Ovary (tissue), 3 donors: ENCODE measurements around the gene CCS.

Source experiments
- EP300 ChIP-seq: sonication (generic); formaldehyde crosslinking; IDR thresholded peaks from one replicate; pipeline ENCODE4 v1.6.1; 2017; ENCODE audit warnings: antibody characterized with exemption
- POLR2A ChIP-seq: fragments of 450-650 bp; IDR thresholded peaks from one replicate; pipeline ENCODE4 v1.6.1; 2017; ENCODE audit warnings: antibody characterized with exemption, mild to moderate bottlenecking, moderate library complexity
- TF ChIP-seq, protein P1 (sequence below), 3 donors: fragments of 450-650 bp in 2 of 3; fragments of 200-600 bp in 1 of 3; IDR thresholded peaks; one replicate each; pipeline versions ENCODE4 v1.5.1 to v1.8.0; 2016 to 2022; ENCODE audit warnings: antibody characterized with exemption in 3 of 3, mild to moderate bottlenecking in 1 of 3
- donor health status: DM: no; HTN: no; CAD: no.

DNA sequence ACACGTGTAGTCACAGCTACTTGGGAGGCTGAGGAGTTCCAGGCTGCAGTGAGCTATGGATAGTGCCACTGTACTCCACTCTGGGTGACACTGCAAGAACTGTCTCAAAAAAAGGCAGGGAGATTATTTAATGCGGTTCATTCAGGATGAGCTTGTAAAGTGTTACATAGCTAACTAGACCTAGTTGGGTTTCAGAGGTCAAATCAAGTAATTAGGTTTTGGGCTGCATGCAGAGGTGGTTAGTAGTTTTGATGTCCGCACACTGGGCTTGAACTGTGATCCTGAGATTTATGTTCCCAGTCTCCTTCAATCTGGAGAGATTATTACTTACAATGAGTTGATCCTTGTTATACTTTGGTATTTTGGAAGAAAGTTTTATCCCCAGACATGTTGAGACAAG lies 43.4 kb downstream of the CCS start:
- TF ChIP-seq, protein P1, sequence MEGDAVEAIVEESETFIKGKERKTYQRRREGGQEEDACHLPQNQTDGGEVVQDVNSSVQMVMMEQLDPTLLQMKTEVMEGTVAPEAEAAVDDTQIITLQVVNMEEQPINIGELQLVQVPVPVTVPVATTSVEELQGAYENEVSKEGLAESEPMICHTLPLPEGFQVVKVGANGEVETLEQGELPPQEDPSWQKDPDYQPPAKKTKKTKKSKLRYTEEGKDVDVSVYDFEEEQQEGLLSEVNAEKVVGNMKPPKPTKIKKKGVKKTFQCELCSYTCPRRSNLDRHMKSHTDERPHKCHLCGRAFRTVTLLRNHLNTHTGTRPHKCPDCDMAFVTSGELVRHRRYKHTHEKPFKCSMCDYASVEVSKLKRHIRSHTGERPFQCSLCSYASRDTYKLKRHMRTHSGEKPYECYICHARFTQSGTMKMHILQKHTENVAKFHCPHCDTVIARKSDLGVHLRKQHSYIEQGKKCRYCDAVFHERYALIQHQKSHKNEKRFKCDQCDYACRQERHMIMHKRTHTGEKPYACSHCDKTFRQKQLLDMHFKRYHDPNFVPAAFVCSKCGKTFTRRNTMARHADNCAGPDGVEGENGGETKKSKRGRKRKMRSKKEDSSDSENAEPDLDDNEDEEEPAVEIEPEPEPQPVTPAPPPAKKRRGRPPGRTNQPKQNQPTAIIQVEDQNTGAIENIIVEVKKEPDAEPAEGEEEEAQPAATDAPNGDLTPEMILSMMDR (IDR thresholded peaks at IDR 0.05), result no peak
- no peak for TF ChIP-seq POLR2A
- TF ChIP-seq EP300, result no peak
